Esophagus muscularis mucosa (tissue), 4 donors: ENCODE data around the gene UBAP1L. TPM values are rescaled to one million over a fixed set of nuclear protein-coding genes. Genes with fewer than 3 reads are reported as not detected.

Experiments
- DNase-seq: peaks from one replicate; pipeline ENCODE4 v3.0.0-alpha.2; 2017; ENCODE audit errors: extremely low spot score
- H3K27ac ChIP-seq, 4 donors: fragments of 200-600 bp; sonication (generic); replicated peaks in 1 of 4; 1 replicate in 3 of 4; 2 replicates in 1 of 4; pipeline ENCODE4 v1.5.1; 2016 to 2019; ENCODE audit warnings: mild to moderate bottlenecking in 1 of 4
- H3K27me3 ChIP-seq, 4 donors: fragments of 200-600 bp; sonication (generic); one replicate each; pipeline versions ENCODE4 v1.5.1 to v1.6.0; 2016 to 2019
- H3K36me3 ChIP-seq, 4 donors: fragments of 200-600 bp; sonication (generic); one replicate each; pipeline ENCODE4 v1.5.1; 2016 to 2019
- H3K4me1 ChIP-seq, 4 donors: fragments of 200-600 bp; sonication (generic); one replicate each; pipeline ENCODE4 v1.5.1; 2016 to 2019
- H3K4me3 ChIP-seq, 4 donors: fragments of 200-600 bp; sonication (generic); 1 replicate in 2 of 4; 2 replicates in 2 of 4; pipeline ENCODE4 v1.5.1; 2016 to 2019; ENCODE audit warnings: mild to moderate bottlenecking in 4 of 4, moderate library complexity in 1 of 4
- H3K9me3 ChIP-seq, 4 donors: fragments of 200-600 bp; sonication (generic); 1 replicate in 3 of 4; 2 replicates in 1 of 4; pipeline ENCODE4 v1.5.1; 2016 to 2019
- CTCF ChIP-seq, 3 experiments: fragments of 200-600 bp in 2 of 3; fragments of 450-650 bp in 1 of 3; sonication (generic) in 2 of 3; IDR thresholded peaks; one replicate each; pipeline ENCODE4 v1.5.1; 2017 to 2019; ENCODE audit warnings: antibody characterized with exemption in 3 of 3, mild to moderate bottlenecking in 2 of 3, moderate library complexity in 1 of 3
- EP300 ChIP-seq: sonication (generic); formaldehyde crosslinking; IDR thresholded peaks from one replicate; pipeline ENCODE4 v1.6.1; 2017; ENCODE audit warnings: antibody characterized with exemption
- POLR2A ChIP-seq: fragments of 450-650 bp; IDR thresholded peaks from one replicate; pipeline ENCODE4 v1.6.1; 2017; ENCODE audit warnings: antibody characterized with exemption, moderate library complexity, mild to moderate bottlenecking, low read depth
- POLR2AphosphoS5 ChIP-seq, 2 donors: sonication (generic); formaldehyde crosslinking; IDR thresholded peaks; one replicate each; pipeline ENCODE4 v1.6.1; 2017; ENCODE audit warnings: antibody characterized with exemption in 2 of 2
- WGBS: methylation state at CpG from one replicate; pipeline ENCODE4 v1.1.5; 2018; 5-methylcytosine and 5-hydroxymethylcytosine counted together
- intact Hi-C: fragments of 100-400 bp; cut with DNase I; formaldehyde crosslinking; loops from one replicate; pipeline ENCODE4 v1.15.1; 2023
- total RNA-seq, 4 donors: library from RNA; depleted of rRNA; stranded (reverse); fragments of >200 nt; gene quantifications; one replicate each; pipeline versions ENCODE4 v1.1.0 to v1.2.1, GENCODE V29; 2016

The UBAP1L gene
- total RNA-seq, 4 donors from 2014 or later, result 1.2 to 7.5 (median 2.2) TPM

- no peaks in the 10 kb centered on the region for H3K27me3 ChIP-seq
- 27% methylated on average over 3 of the region's 3 CpGs for WGBS
- TF ChIP-seq POLR2AphosphoS5 (IDR thresholded peaks at IDR 0.05) (no peak), POLR2A (no peak), CTCF (IDR thresholded peaks at IDR 0.05) (no peak), EP300 (no peak)
- intact Hi-C loops, result no loop called here
- H3K9me3 ChIP-seq, result no peaks in the 10 kb centered on the region
- peaks cover 68 to 91% (median 87%) of the 10 kb centered on the region in 4 donors for H3K4me1 ChIP-seq
- H3K36me3 ChIP-seq, result peaks cover 0 to 4% (median 0%) of the 10 kb centered on the region in 4 donors
- H3K4me3 ChIP-seq, result peak overlapping the region; percentile 70 to 83 (median 79)
- H3K27ac ChIP-seq, result peak overlapping the region; percentile 95 to 98 (median 96)
- DNase-seq, result no peak
These were observed 48.9 kb downstream of the UBAP1L start for GRCh38 chr15:65066001-65066634.

- Histone ChIP-seq H3K4me3 (no peak overlapping the region), H3K27me3 (no peaks in the 10 kb centered on the region), H3K27ac (peak overlapping the region; percentile 95 to 98 (median 96)), H3K4me1 (peaks cover 50 to 91% (median 86%) of the 10 kb centered on the region in 4 donors), H3K9me3 (no peaks in the 10 kb centered on the region), H3K36me3 (peaks cover 12 to 25% (median 19%) of the 10 kb centered on the region in 4 donors)
- no peak for DNase-seq
- no peak for TF ChIP-seq EP300
- no peak for TF ChIP-seq POLR2AphosphoS5 (IDR thresholded peaks at IDR 0.05)
- TF ChIP-seq CTCF (IDR thresholded peaks at IDR 0.05), result no peak
- TF ChIP-seq POLR2A, result no peak
- intact Hi-C loops, result no loop called here
- 76% methylated on average over 4 of the region's 5 CpGs for WGBS
These were observed 52.3 kb downstream of the UBAP1L start for GRCh38 chr15:65062726-65063125.

GRCh38 chr15:65062061-65062460 is 52.9 kb downstream of the UBAP1L start:
- Histone ChIP-seq H3K36me3 (peaks cover 15 to 31% (median 23%) of the 10 kb centered on the region in 4 donors), H3K9me3 (no peaks in the 10 kb centered on the region), H3K4me1 (peaks cover 50 to 92% (median 89%) of the 10 kb centered on the region in 4 donors), H3K4me3 (no peak overlapping the region), H3K27ac (peak overlapping the region; percentile 95 to 98 (median 96)), H3K27me3 (no peaks in the 10 kb centered on the region)
- TF ChIP-seq EP300, result no peak
- no peak for TF ChIP-seq CTCF (IDR thresholded peaks at IDR 0.05)
- no peak for TF ChIP-seq POLR2AphosphoS5 (IDR thresholded peaks at IDR 0.05)
- TF ChIP-seq POLR2A, result no peak
- WGBS, result 86% methylated on average over 3 of the region's 5 CpGs
- intact Hi-C loops, result no loop called here
- DNase-seq, result no peak

GRCh38 chr15:65060641-65061397 is 54.2 kb downstream of the UBAP1L start:
- peak; percentile 28 to 48 for TF ChIP-seq POLR2AphosphoS5 (IDR thresholded peaks at IDR 0.05)
- TF ChIP-seq EP300, result no peak
- no peak for TF ChIP-seq CTCF (IDR thresholded peaks at IDR 0.05)
- TF ChIP-seq POLR2A, result no peak
- Histone ChIP-seq H3K36me3 (peaks cover 15 to 44% (median 26%) of the 10 kb centered on the region in 4 donors), H3K27ac (peak overlapping the region; percentile 95 to 98 (median 96)), H3K27me3 (no peaks in the 10 kb centered on the region), H3K4me3 (no peak overlapping the region), H3K9me3 (no peaks in the 10 kb centered on the region), H3K4me1 (peaks cover 48 to 100% (median 99%) of the 10 kb centered on the region in 4 donors)
- 79% methylated on average over 6 of the region's 6 CpGs for WGBS
- intact Hi-C loops, result no loop called here
- no peak for DNase-seq
